Measurements from ENCODE around the gene ANKRD13A.

GRCh38 chr12:109987615-109988014, 11.6 kb upstream of the ANKRD13A start:
- no peak for TF ChIP-seq ZNF10 (CRISPR knock-in tag; IDR thresholded peaks at IDR 0.05; ENCODE audit: borderline replicate concordance, low read depth)
- no peak for TF ChIP-seq RXRA (CRISPR knock-in tag; IDR thresholded peaks at IDR 0.05)
- no peak for TF ChIP-seq THAP8 (CRISPR knock-in tag; IDR thresholded peaks at IDR 0.05; ENCODE audit: borderline replicate concordance)
- TF ChIP-seq NFE2L2 (IDR thresholded peaks at IDR 0.05; ENCODE audit: low read length), result no peak

Measured in HepG2 (cell line).